GM10847 (cell line): ENCODE data around the gene ENTPD2.

Experiments used
- POLR2A ChIP-seq: IDR thresholded peaks from 2 replicates; pipeline ENCODE4 v1.6.1; 2011; ENCODE audit not compliant: insufficient read length; ENCODE audit errors: extremely low read depth

ENTPD2 gene

DNA sequence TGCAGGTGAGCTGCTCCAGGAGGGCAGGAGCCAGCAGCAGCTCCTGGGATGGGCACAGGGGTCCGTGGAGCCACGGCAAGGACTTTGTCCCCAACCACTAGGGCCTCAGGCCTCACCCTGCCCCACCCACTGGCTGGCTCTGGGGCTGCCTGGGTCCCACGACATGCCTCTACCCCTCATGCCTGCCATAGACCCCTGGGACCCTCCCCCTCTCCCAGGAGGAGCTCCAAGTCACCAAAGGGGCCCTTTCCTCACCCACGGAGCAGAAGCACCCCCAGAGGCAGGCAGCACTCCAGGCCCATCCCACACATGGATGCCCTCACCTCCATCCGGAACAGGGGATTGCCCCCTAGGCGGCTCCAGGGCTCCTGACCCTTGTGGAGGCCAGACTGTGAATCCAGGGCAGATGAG, 32.3 kb downstream of the ENTPD2 start:
- TF ChIP-seq POLR2A = no peak

GRCh38 chr9:137020771-137021567, 32.9 kb downstream of the ENTPD2 start:
- no peak for TF ChIP-seq POLR2A

GRCh38 chr9:137019891-137020683, 33.8 kb downstream of the ENTPD2 start:
- TF ChIP-seq POLR2A = no peak

- TF ChIP-seq POLR2A = no peak
Measured at GRCh38 chr9:137018761-137019559, 34.9 kb downstream of the ENTPD2 start.

- TF ChIP-seq POLR2A = no peak
Measured at GRCh38 chr9:137017791-137018497, 35.9 kb downstream of the ENTPD2 start.

DNA sequence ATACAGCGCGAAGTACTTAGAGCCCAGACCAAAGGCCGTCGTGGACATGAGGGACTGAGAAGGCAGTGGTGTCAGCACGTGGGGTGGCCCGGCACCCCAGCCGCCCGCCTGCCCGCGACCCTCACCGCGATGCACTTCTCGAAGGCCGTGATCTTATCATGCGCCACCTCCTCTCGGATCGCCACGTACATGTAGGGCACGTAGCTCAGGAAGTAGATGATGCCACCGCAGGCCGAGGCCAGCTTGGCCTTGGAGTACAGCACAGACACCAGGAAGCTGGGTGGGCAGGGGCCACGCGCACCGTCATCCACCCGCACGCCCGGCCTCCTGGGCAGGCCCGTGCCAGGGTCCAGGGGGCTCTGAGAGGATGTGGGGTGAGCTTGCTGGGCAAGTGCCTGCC, 36.8 kb downstream of the ENTPD2 start:
- TF ChIP-seq POLR2A = no peak

DNA sequence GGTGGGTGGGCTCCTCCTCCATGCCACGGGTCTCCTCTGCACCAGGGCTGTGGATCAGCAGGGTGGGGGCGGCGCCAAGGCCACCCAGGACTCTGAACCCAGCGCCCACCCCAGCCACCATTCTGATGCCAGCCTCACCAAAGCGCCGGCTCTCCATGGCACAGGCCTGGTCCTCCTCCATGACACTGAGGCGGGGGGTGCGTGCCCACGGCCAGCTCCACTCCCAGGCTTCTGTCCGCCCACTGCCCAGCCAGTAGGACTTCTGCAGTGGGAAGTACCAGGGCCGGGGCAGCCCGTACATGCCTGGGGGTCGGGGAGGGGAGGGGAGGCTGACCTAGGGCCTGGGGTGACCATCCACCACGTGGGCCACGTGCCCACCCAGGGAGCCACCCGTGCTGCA, 37.4 kb downstream of the ENTPD2 start:
- no peak for TF ChIP-seq POLR2A

DNA sequence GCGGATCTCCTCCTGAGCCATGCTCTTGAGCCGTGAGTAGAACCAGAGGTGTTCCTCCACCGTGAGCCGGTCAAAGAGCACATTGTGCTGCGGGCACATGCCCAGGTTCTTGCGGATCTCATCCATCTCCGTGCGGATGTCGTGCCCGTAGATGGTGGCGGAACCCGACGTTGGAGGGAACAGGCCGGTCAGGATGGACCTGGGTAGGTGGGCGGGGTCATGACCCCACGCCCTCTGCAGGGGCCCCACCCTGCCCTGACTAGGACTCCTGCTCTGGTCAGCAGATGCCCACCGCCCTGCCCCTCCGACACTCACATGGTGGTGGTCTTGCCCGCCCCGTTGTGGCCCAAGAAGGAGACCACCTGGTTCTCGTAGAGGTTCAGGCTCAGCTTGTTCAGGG, 37.9 kb downstream of the ENTPD2 start:
- no peak for TF ChIP-seq POLR2A

DNA sequence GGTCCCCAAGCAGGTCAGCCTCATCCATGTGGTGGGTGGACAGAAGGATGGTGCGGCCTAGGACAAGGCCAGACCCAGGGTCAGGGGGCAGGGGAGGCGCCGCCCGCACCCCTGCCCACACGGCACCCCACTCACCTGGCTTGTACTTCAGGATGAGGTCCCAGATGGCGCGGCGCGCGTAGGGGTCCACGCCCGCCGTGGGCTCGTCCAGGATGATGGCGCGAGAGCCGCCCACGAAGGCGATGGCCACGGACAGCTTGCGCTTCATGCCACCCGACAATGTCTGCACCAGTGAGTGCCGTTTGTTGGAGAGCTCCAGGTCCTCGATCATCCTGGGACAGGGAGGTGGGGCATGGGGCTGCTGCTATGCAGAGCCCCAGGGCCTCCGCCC, 38.3 kb downstream of the ENTPD2 start:
- no peak for TF ChIP-seq POLR2A

- no peak for TF ChIP-seq POLR2A
Measured at GRCh38 chr9:137014776-137015539, 38.9 kb downstream of the ENTPD2 start.

- no peak for TF ChIP-seq POLR2A
Measured at GRCh38 chr9:137014166-137014565, 39.7 kb downstream of the ENTPD2 start.

GRCh38 chr9:137013571-137013940, 40.3 kb downstream of the ENTPD2 start:
- no peak for TF ChIP-seq POLR2A

DNA sequence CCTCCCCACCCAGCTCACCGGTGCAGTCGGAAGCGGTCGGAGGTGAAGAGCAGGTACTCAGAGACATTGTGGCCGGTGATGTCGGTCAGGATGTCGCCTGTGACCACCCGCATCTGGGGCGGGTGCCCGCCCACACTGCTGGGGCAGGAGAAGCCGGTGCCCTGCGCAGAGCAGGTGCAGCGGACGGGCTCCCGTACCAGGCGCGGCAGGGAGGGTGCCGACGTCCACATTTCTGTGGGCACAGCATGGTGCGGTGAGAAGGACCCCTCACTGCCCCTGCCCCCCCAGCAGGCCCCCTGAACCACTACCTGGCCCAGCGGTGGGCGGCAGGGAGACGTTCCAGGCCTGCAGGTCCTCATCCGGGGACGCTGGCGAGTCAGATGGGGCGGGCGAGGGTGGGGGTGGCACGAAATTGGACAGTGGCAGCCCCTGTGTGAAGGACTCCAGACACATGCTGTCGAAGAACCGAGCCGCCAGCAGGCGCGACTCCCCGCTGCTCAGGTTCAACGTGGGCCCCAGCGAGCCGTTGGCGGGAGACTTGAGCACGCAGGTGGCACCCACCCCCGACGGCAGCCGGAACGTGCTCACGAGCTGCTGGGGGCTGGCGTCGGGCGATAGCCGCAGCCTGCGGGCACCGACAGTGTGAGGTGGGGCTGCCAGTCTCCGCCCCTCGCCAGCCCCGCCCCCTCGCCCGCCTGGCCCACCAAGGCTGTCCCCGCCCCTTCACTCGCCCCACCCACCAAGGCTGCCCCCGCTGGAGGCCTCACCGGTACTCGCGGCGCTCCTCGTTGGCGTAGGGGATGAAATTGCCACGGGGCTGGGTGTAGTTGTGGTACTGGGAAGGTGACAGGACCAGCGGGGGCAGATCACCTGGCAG, 40.9 kb downstream of the ENTPD2 start:
- no peak for TF ChIP-seq POLR2A
